Esophagus muscularis mucosa (tissue), 4 donors: ENCODE results near the gene MCM7. TPM values are rescaled to one million over a fixed set of nuclear protein-coding genes. Genes with fewer than 3 reads are reported as not detected.

Source experiments
- DNase-seq: peaks from one replicate; pipeline ENCODE4 v3.0.0-alpha.2; 2017; ENCODE audit errors: extremely low spot score
- H3K27ac ChIP-seq, 4 donors: fragments of 200-600 bp; sonication (generic); replicated peaks in 1 of 4; 1 replicate in 3 of 4; 2 replicates in 1 of 4; pipeline ENCODE4 v1.5.1; 2016 to 2019; ENCODE audit warnings: mild to moderate bottlenecking in 1 of 4
- H3K27me3 ChIP-seq, 4 donors: fragments of 200-600 bp; sonication (generic); one replicate each; pipeline versions ENCODE4 v1.5.1 to v1.6.0; 2016 to 2019
- H3K36me3 ChIP-seq, 4 donors: fragments of 200-600 bp; sonication (generic); one replicate each; pipeline ENCODE4 v1.5.1; 2016 to 2019
- H3K4me1 ChIP-seq, 4 donors: fragments of 200-600 bp; sonication (generic); one replicate each; pipeline ENCODE4 v1.5.1; 2016 to 2019
- H3K4me3 ChIP-seq, 4 donors: fragments of 200-600 bp; sonication (generic); 1 replicate in 2 of 4; 2 replicates in 2 of 4; pipeline ENCODE4 v1.5.1; 2016 to 2019; ENCODE audit warnings: mild to moderate bottlenecking in 4 of 4, moderate library complexity in 1 of 4
- H3K9me3 ChIP-seq, 4 donors: fragments of 200-600 bp; sonication (generic); 1 replicate in 3 of 4; 2 replicates in 1 of 4; pipeline ENCODE4 v1.5.1; 2016 to 2019
- CTCF ChIP-seq, 3 experiments: fragments of 200-600 bp in 2 of 3; fragments of 450-650 bp in 1 of 3; sonication (generic) in 2 of 3; IDR thresholded peaks; one replicate each; pipeline ENCODE4 v1.5.1; 2017 to 2019; ENCODE audit warnings: antibody characterized with exemption in 3 of 3, mild to moderate bottlenecking in 2 of 3, moderate library complexity in 1 of 3
- EP300 ChIP-seq: sonication (generic); formaldehyde crosslinking; IDR thresholded peaks from one replicate; pipeline ENCODE4 v1.6.1; 2017; ENCODE audit warnings: antibody characterized with exemption
- POLR2A ChIP-seq: fragments of 450-650 bp; IDR thresholded peaks from one replicate; pipeline ENCODE4 v1.6.1; 2017; ENCODE audit warnings: antibody characterized with exemption, moderate library complexity, mild to moderate bottlenecking, low read depth
- POLR2AphosphoS5 ChIP-seq, 2 donors: sonication (generic); formaldehyde crosslinking; IDR thresholded peaks; one replicate each; pipeline ENCODE4 v1.6.1; 2017; ENCODE audit warnings: antibody characterized with exemption in 2 of 2
- WGBS: methylation state at CpG from one replicate; pipeline ENCODE4 v1.1.5; 2018; 5-methylcytosine and 5-hydroxymethylcytosine counted together
- intact Hi-C: fragments of 100-400 bp; cut with DNase I; formaldehyde crosslinking; loops from one replicate; pipeline ENCODE4 v1.15.1; 2023
- small RNA-seq, 3 donors: library from RNA; depleted of rRNA; stranded (forward); fragments of <200 nt; gene quantifications; one replicate each; pipeline ENCODE3, GENCODE V24; 2016
- total RNA-seq, 4 donors: library from RNA; depleted of rRNA; stranded (reverse); fragments of >200 nt; gene quantifications; one replicate each; pipeline versions ENCODE4 v1.1.0 to v1.2.1, GENCODE V29; 2016

The MCM7 gene
- total RNA-seq, 4 donors from 2014 or later: 35.3 to 60.3 (median 41.1) TPM

GRCh38 chr7:100051611-100052010, 49.6 kb downstream of the MCM7 start:
- intact Hi-C loops: loop anchor here (1.0 to 5.0 kb wide), 2 partner anchors 29 to 34 kb away; partner anchors contain the start of gene ZKSCAN1
- no peak overlapping the region for H3K27ac ChIP-seq
- H3K9me3 ChIP-seq: no peaks in the 10 kb centered on the region
- peaks cover 6 to 40% (median 28%) of the 10 kb centered on the region in 4 donors for H3K4me1 ChIP-seq
- no peak for DNase-seq
- WGBS: 78% methylated on average over 3 of the region's 3 CpGs
- TF ChIP-seq EP300 (no peak), POLR2AphosphoS5 (IDR thresholded peaks at IDR 0.05) (no peak), POLR2A (no peak), CTCF (IDR thresholded peaks at IDR 0.05) (no peak)
- H3K36me3 ChIP-seq: peaks cover 0 to 17% (median 1%) of the 10 kb centered on the region in 4 donors
- no peak overlapping the region for H3K4me3 ChIP-seq
- H3K27me3 ChIP-seq: no peaks in the 10 kb centered on the region

DNA sequence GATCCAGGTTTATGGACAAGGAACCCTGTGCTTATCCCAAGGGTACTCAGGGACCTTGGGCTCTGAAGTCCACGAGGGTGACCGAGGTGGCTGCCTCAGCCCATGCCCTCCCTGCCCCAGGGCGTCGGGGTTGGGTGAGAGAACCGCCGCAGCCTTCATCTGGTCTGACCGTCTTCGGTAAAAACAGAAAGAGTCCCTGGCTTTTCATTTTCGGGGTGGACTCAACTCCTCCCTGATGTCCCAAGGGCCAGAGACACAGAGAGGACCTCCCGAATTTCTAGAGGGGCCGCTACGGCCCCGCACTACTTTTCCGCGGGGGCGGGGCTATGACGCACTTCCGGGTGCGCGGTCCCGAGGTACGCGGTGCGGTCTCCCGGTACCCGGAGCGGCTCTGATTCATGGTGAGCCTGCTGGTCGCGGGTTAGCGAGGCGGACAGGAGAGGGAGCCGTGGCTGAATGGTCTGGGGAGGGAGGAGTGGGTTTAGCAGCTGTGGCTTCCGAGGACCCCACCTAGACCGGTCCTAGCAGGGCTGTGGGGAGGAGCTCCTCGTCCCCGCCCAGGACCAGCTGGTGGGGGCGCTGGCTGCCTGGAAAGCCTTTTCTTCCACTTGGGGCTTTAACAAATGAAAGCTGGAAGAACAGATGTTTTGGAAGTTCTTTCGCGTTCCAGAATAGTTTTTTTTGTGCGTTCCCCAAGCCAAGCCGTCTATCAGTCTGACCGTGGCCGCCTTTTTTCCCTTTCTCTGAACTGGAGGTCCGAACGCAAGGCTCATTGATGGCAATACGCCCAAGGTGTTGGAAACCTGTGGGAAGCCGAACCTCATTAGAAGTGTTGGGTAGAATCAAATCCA, 51.5 kb downstream of the MCM7 start, which contains the start of gene ZSCAN21:
Gene ZSCAN21, plus strand, starts transcription at position 334 of the 851 bp plus-strand sequence. CDS start 7,233 bp downstream, outside the sequence.
- H3K4me1 ChIP-seq: peaks cover 6 to 40% (median 28%) of the 10 kb centered on the region in 4 donors
- H3K27ac ChIP-seq: peak within 1 kb of the TSS; percentile 92 to 98 (median 96)
- H3K9me3 ChIP-seq: no peaks in the 10 kb centered on the region
- H3K4me3 ChIP-seq: peak within 1 kb of the TSS; percentile 72 to 85 (median 82)
- no peaks in the 10 kb centered on the region for H3K27me3 ChIP-seq
- H3K36me3 ChIP-seq: peaks cover 0 to 6% (median 0%) of the 10 kb centered on the region in 4 donors
- intact Hi-C loops: loop anchor here (5.0 kb wide), 2 partner anchors 32 to 52 kb away; partner anchors contain the start of gene ZKSCAN1
- TF ChIP-seq EP300: no peak
- TF ChIP-seq POLR2A: peak; percentile 65
- TF ChIP-seq POLR2AphosphoS5 (IDR thresholded peaks at IDR 0.05): peak; percentile 92 to 96
- TF ChIP-seq CTCF (IDR thresholded peaks at IDR 0.05): peak in 2 of 3 experiments; percentile 8 to 12
- peak; percentile 96 for DNase-seq
- WGBS: 2% methylated on average over 18 of the region's 47 CpGs

DNA sequence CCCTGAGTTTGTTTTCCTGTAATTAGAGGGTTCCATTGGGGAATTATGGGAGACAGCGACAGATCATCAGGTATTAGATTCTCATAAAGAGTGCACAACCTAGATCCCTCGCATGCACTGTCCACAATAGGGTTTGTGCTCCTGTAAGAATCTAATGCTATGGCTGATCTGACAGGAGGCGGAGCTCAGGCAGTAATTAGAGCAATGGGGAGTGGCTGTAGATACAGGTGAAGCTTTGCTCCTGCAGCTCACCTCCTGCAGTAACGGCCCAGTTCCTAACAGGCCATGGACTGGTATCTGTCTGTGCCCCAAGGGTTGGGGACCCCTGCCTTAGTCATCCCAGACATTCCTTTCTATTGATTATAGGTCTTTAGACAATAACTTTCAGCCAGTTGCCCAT, 52.5 kb downstream of the MCM7 start:
- H3K27me3 ChIP-seq: no peaks in the 10 kb centered on the region
- TF ChIP-seq CTCF (IDR thresholded peaks at IDR 0.05): no peak
- TF ChIP-seq POLR2AphosphoS5 (IDR thresholded peaks at IDR 0.05): no peak
- TF ChIP-seq EP300: no peak
- no peak for TF ChIP-seq POLR2A
- 94% methylated on average over 4 of the region's 4 CpGs for WGBS
- intact Hi-C loops: loop anchor here (5.0 kb wide), 1 partner anchor 51 kb away; no protein-coding TSS in a partner anchor
- DNase-seq: no peak
- H3K9me3 ChIP-seq: no peaks in the 10 kb centered on the region
- no peak overlapping the region for H3K27ac ChIP-seq
- no peak overlapping the region for H3K4me3 ChIP-seq
- peaks cover 0 to 6% (median 0%) of the 10 kb centered on the region in 4 donors for H3K36me3 ChIP-seq
- peaks cover 6 to 37% (median 26%) of the 10 kb centered on the region in 4 donors for H3K4me1 ChIP-seq

GRCh38 chr7:100044718-100045117, 56.5 kb downstream of the MCM7 start:
- WGBS: 69% methylated on average over 6 of the region's 6 CpGs
- Histone ChIP-seq H3K36me3 (peaks cover 0 to 2% (median 0%) of the 10 kb centered on the region in 4 donors), H3K4me1 (peaks cover 0 to 6% (median 4%) of the 10 kb centered on the region in 4 donors), H3K9me3 (no peaks in the 10 kb centered on the region), H3K27ac (no peak overlapping the region), H3K27me3 (no peaks in the 10 kb centered on the region), H3K4me3 (no peak overlapping the region)
- TF ChIP-seq CTCF (IDR thresholded peaks at IDR 0.05) (no peak), POLR2A (no peak), POLR2AphosphoS5 (IDR thresholded peaks at IDR 0.05) (no peak), EP300 (no peak)
- intact Hi-C loops: loop anchor here (5.0 kb wide), 1 partner anchor 47 kb away; no protein-coding TSS in a partner anchor
- no peak for DNase-seq

Small RNA genes within 50 kb of the gene (small RNA-seq; reads per million reads assigned to genes)
- gene MIR106B (50.4 to 64.0 (median 59.8) reads per million in 3 donors), gene MIR25 (1,008 to 1,328 (median 1,111) reads per million in 3 donors), gene MIR93 (130 to 153 (median 147) reads per million in 3 donors)

Other genes starting within 250 kb of the MCM7 start
- gene OR2AE1, start 224.4 kb downstream of the MCM7 start, total RNA-seq: under 1 TPM in 1 of 4 donors, not detected in 3; 0.65 TPM
- 10 to 100 TPM; 21.2 to 27.8 (median 24.7) TPM for gene TRIM4, start 181.9 kb downstream of the MCM7 start, total RNA-seq
- not detected for gene GJC3, start 171.8 kb downstream of the MCM7 start, total RNA-seq
- gene AZGP1, start 125.4 kb downstream of the MCM7 start, total RNA-seq: 1 to 10 TPM; 2.5 to 3.4 (median 3.0) TPM
- gene ZKSCAN1, start 85.8 kb downstream of the MCM7 start, total RNA-seq: 10 to 100 TPM; 22.7 to 27.0 (median 24.0) TPM
- 10 to 100 TPM; 12.9 to 18.4 (median 16.1) TPM for gene ZSCAN21, start 51.6 kb downstream of the MCM7 start, total RNA-seq
- 10 to 100 TPM; 15.6 to 25.3 (median 20.7) TPM for gene ZNF3, start 19.7 kb downstream of the MCM7 start, total RNA-seq
- gene COPS6, start 12.4 kb downstream of the MCM7 start, total RNA-seq: 10 to 100 TPM; 49.4 to 97.6 (median 73.7) TPM
- 10 to 100 TPM; 19.9 to 31.7 (median 26.1) TPM for gene AP4M1, start 246 bp upstream of the MCM7 start, total RNA-seq
- gene TAF6, start 18.0 kb upstream of the MCM7 start, total RNA-seq: 10 to 100 TPM; 48.5 to 92.1 (median 77.8) TPM
- gene CNPY4, start 18.2 kb upstream of the MCM7 start, total RNA-seq: 10 to 100 TPM in 3 of 4 donors, 1 to 10 TPM in 1; 8.3 to 16.2 (median 13.3) TPM
- gene MBLAC1, start 25.6 kb upstream of the MCM7 start, total RNA-seq: 1 to 10 TPM; 3.1 to 8.8 (median 5.0) TPM
- 100 to 1,000 TPM; 117 to 184 (median 152) TPM for gene LAMTOR4, start 47.5 kb upstream of the MCM7 start, total RNA-seq
- 1 to 10 TPM; 5.5 to 8.8 (median 6.8) TPM for gene TRAPPC14, start 57.3 kb upstream of the MCM7 start, total RNA-seq
- gene GAL3ST4, start 67.2 kb upstream of the MCM7 start, total RNA-seq: 1 to 10 TPM; 1.6 to 7.3 (median 2.8) TPM
- gene GPC2, start 76.0 kb upstream of the MCM7 start, total RNA-seq: 1 to 10 TPM in 1 of 4 donors, under 1 TPM in 3; 0.33 to 1.0 (median 0.71) TPM
- under 1 TPM in 3 of 4 donors, not detected in 1; 0.13 to 0.92 (median 0.50) TPM for gene STAG3, start 76.5 kb upstream of the MCM7 start, total RNA-seq
- 1 to 10 TPM in 2 of 4 donors, under 1 TPM in 1, not detected in 1; 0.23 to 1.5 (median 1.4) TPM for gene PVRIG, start 118.6 kb upstream of the MCM7 start, total RNA-seq
- not detected for gene SPDYE3, start 206.3 kb upstream of the MCM7 start, total RNA-seq